GM12878 (cell line): Measurements from ENCODE around the gene LMO7. TPM values are rescaled to one million over a fixed set of nuclear protein-coding genes. Genes with fewer than 3 reads are reported as not detected.

Experiments
- BRCA1 ChIP-seq: IDR thresholded peaks from 2 replicates; pipeline ENCODE4 v1.6.1; 2011; ENCODE audit warnings: low read depth, low read length, improper control_type of control experiment
- CBX5 ChIP-seq: sonication (generic); IDR thresholded peaks from 2 replicates; pipeline ENCODE4 v1.6.1; 2016; ENCODE audit warnings: low read depth, moderate library complexity, mild to moderate bottlenecking, inconsistent platforms
- MEF2A ChIP-seq: IDR thresholded peaks from 2 replicates; pipeline ENCODE4 v1.6.1; 2011; ENCODE audit warnings: low read depth, mild to moderate bottlenecking, low read length, moderate library complexity; ENCODE audit not compliant: insufficient read depth
- NKRF ChIP-seq: fragments of 450-650 bp; conservative IDR thresholded peaks from 2 replicates; pipeline ENCODE4 v1.6.1; 2017; ENCODE audit warnings: mild to moderate bottlenecking, moderate library complexity
- NR2C1 ChIP-seq: fragments of 450-650 bp; IDR thresholded peaks from 2 replicates; pipeline ENCODE4 v1.6.1; 2017; ENCODE audit warnings: antibody characterized with exemption, mild to moderate bottlenecking, moderate library complexity
- RCOR1 ChIP-seq: conservative IDR thresholded peaks from 2 replicates; pipeline ENCODE4 v1.6.1; 2012; ENCODE audit warnings: low read depth, low read length, improper control_type of control experiment
- SMAD5 ChIP-seq: IDR thresholded peaks from 2 replicates; pipeline ENCODE4 v1.6.1; 2016; ENCODE audit warnings: antibody characterized with exemption, low read depth
- TBL1XR1 ChIP-seq: IDR thresholded peaks from 2 replicates; pipeline ENCODE4 v1.6.1; 2012; ENCODE audit warnings: low read depth, low read length, improper control_type of control experiment
- polyA plus RNA-seq, 11 experiments: library from polyadenylated mRNA; depleted of rRNA in 4 of 11; unstranded in 6 of 11; stranded (reverse) in 5 of 11; fragments of >200 nt; fragmentation: Nextera tagmentation in 4 of 11; fragmentation: Illumina TruSeq in 1 of 11; extraction: Ambion mirVana in 4 of 11; extraction: Trizol in 1 of 11; gene quantifications; 1 replicate in 1 of 11; 2 replicates in 10 of 11; pipeline versions ENCODE4 v1.2.1 to v1.2.3, GENCODE V29; 2011 to 2016; ENCODE audit warnings: inconsistent platforms in 2 of 11, missing spikeins in 2 of 11, low read depth in 1 of 11
- total RNA-seq, 4 experiments: library from RNA; depleted of rRNA in 3 of 4; stranded (reverse); fragments of >200 nt in 3 of 4; fragmentation: Illumina TruSeq in 1 of 4; extraction: Trizol in 1 of 4; gene quantifications; 2 replicates each; pipeline versions ENCODE4 v1.2.1 to v1.2.3, GENCODE V29; 2013 to 2021
- TF ChIP-seq, protein P1 (sequence below): fragments of 450-650 bp; IDR thresholded peaks from 2 replicates; pipeline ENCODE4 v1.6.1; 2017; ENCODE audit warnings: mild to moderate bottlenecking, low read depth, inconsistent platforms; ENCODE audit not compliant: poor library complexity, severe bottlenecking

LMO7 gene
- total and polyA plus RNA-seq, 10 of the 15 experiments (the other 5 are each of a cell fraction or from before 2014, with no cell fraction given), result 8.5 to 67.8 (median 36.8) TPM

GRCh38 chr13:75785130-75785529 is 149.0 kb downstream of the LMO7 start (continued):
- TF ChIP-seq, protein P1, sequence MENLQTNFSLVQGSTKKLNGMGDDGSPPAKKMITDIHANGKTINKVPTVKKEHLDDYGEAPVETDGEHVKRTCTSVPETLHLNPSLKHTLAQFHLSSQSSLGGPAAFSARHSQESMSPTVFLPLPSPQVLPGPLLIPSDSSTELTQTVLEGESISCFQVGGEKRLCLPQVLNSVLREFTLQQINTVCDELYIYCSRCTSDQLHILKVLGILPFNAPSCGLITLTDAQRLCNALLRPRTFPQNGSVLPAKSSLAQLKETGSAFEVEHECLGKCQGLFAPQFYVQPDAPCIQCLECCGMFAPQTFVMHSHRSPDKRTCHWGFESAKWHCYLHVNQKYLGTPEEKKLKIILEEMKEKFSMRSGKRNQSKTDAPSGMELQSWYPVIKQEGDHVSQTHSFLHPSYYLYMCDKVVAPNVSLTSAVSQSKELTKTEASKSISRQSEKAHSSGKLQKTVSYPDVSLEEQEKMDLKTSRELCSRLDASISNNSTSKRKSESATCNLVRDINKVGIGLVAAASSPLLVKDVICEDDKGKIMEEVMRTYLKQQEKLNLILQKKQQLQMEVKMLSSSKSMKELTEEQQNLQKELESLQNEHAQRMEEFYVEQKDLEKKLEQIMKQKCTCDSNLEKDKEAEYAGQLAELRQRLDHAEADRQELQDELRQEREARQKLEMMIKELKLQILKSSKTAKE, result no peak
- TF ChIP-seq TBL1XR1 (no peak), BRCA1 (no peak), NR2C1 (no peak), NKRF (no peak), MEF2A (no peak), SMAD5 (no peak), RCOR1 (no peak), CBX5 (no peak)
